Adipocyte (in vitro differentiated cells): ENCODE results near the gene SLC8A1.

Experiments
- DNase-seq: peaks from one replicate; pipeline ENCODE4 v3.0.0-alpha.2; 2015; ENCODE audit warnings: low read depth
- H3K27me3 ChIP-seq: replicated peaks from 2 replicates; pipeline ENCODE4 v1.7.0; 2013; ENCODE audit warnings: mild to moderate bottlenecking, low read length, moderate library complexity; ENCODE audit not compliant: control insufficient read depth, insufficient read depth
- H3K36me3 ChIP-seq: 2 replicates; pipeline ENCODE4 v1.7.0; 2013; ENCODE audit warnings: low read length, mild to moderate bottlenecking, moderate library complexity; ENCODE audit not compliant: control insufficient read depth, insufficient read depth, severe bottlenecking
- H3K4me1 ChIP-seq: 2 replicates; pipeline ENCODE4 v1.7.0; 2013; ENCODE audit warnings: mild to moderate bottlenecking, low read length, moderate library complexity; ENCODE audit not compliant: control insufficient read depth, insufficient read depth
- H3K4me3 ChIP-seq: 2 replicates; pipeline ENCODE4 v1.7.0; 2013; ENCODE audit warnings: mild to moderate bottlenecking, low read length, moderate library complexity
- H3K9ac ChIP-seq: 2 replicates; pipeline ENCODE4 v1.7.0; 2013; ENCODE audit warnings: mild to moderate bottlenecking, low read length, moderate library complexity
- H3K9me3 ChIP-seq: 2 replicates; pipeline ENCODE4 v1.7.0; 2013; ENCODE audit warnings: mild to moderate bottlenecking, low read length, moderate library complexity; ENCODE audit not compliant: control insufficient read depth

The SLC8A1 gene

DNA sequence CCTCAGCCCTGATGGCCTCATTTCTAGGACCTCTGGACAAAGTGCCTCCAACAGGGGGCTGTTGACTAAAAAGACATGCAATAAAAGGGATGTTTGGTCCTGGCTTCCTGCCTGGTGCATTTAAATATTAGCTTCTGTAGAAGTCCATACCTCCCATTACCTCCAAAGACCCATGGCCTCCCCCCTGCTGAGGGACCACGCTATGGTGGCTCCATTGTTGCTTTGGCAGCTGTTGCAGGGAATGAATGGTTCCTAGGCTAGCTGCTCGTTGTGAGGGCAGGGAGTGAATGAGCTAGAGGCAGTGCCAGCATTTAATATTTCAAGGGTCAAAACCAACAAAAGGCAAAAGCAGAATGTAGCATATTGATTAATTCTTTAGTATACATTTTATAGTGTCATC lies 285.9 kb downstream of the SLC8A1 start:
- Histone ChIP-seq H3K36me3 (no peaks in the 10 kb centered on the region), H3K9ac (no peak overlapping the region), H3K27me3 (no peaks in the 10 kb centered on the region), H3K9me3 (no peaks in the 10 kb centered on the region), H3K4me1 (peaks cover 11% of the 10 kb centered on the region), H3K4me3 (no peak overlapping the region)
- DNase-seq, result no peak

- Histone ChIP-seq H3K9ac (no peak overlapping the region), H3K36me3 (no peaks in the 10 kb centered on the region), H3K4me3 (no peak overlapping the region), H3K27me3 (no peaks in the 10 kb centered on the region), H3K9me3 (no peaks in the 10 kb centered on the region), H3K4me1 (peaks cover 11% of the 10 kb centered on the region)
- DNase-seq, result peak; percentile 42
Measured at GRCh38 chr2:40165509-40165844, 286.4 kb downstream of the SLC8A1 start.

DNA sequence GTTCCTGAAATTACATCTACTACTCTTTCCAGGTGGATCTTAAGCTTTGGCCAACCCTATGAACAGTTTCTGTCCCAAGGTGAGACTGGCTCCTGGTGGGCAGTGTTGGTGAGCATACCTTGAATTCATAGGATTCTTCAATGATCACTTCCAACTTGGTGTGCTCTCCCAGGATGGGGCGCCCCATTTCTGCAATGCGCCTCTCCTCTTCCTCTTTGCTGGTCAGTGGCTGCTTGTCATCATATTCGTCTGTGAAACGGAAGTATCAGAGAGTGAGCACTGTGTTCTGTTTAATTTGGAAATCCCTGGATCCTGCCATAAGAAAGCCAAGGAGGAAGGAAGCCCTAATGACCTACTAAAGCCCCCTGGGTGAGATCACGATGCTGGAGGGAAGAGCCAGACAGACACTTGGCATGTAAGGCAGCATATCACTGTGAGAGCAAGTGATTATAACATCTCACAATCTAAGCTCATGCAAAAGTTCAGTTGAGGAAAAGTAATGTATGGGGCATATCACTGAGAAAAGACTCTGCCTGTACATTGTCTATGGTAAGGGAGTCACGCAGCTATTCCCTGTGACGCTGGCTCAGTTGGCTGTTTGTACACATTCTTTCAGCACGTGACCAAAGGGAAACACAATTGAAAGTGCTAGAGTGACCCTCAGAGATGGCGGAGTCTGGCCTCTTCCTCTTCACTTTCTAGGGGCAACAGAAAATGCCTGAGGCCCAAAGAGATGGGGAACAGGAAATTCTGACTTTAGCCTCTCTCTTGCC lies 287.0 kb downstream of the SLC8A1 start:
- H3K9ac ChIP-seq, result no peak overlapping the region
- DNase-seq, result no peak

GRCh38 chr2:40161986-40162385 lies 289.9 kb downstream of the SLC8A1 start:
- Histone ChIP-seq H3K4me1 (peaks cover 11% of the 10 kb centered on the region), H3K4me3 (no peak overlapping the region), H3K9me3 (no peaks in the 10 kb centered on the region), H3K27me3 (no peaks in the 10 kb centered on the region), H3K36me3 (no peaks in the 10 kb centered on the region), H3K9ac (no peak overlapping the region)
- no peak for DNase-seq

More for the DNA sequence above, 287.0 kb downstream of the SLC8A1 start:
- no peaks in the 10 kb centered on the region for H3K9me3 ChIP-seq
- peaks cover 11% of the 10 kb centered on the region for H3K4me1 ChIP-seq
- H3K4me3 ChIP-seq, result peak overlapping the region; percentile 12
- H3K36me3 ChIP-seq, result no peaks in the 10 kb centered on the region
- H3K27me3 ChIP-seq, result no peaks in the 10 kb centered on the region

GRCh38 chr2:40160751-40161218 lies 291.1 kb downstream of the SLC8A1 start:
- DNase-seq, result peak; percentile 67
- H3K9ac ChIP-seq, result no peak overlapping the region
- no peaks in the 10 kb centered on the region for H3K36me3 ChIP-seq
- no peak overlapping the region for H3K4me3 ChIP-seq
- H3K9me3 ChIP-seq, result no peaks in the 10 kb centered on the region
- H3K4me1 ChIP-seq, result peaks cover 10% of the 10 kb centered on the region
- H3K27me3 ChIP-seq, result no peaks in the 10 kb centered on the region

GRCh38 chr2:40159333-40159732 lies 292.6 kb downstream of the SLC8A1 start:
- H3K9me3 ChIP-seq, result no peaks in the 10 kb centered on the region
- no peaks in the 10 kb centered on the region for H3K36me3 ChIP-seq
- H3K4me1 ChIP-seq, result no peaks in the 10 kb centered on the region
- no peak overlapping the region for H3K4me3 ChIP-seq
- no peak for DNase-seq
- H3K27me3 ChIP-seq, result no peaks in the 10 kb centered on the region
- H3K9ac ChIP-seq, result no peak overlapping the region

DNA sequence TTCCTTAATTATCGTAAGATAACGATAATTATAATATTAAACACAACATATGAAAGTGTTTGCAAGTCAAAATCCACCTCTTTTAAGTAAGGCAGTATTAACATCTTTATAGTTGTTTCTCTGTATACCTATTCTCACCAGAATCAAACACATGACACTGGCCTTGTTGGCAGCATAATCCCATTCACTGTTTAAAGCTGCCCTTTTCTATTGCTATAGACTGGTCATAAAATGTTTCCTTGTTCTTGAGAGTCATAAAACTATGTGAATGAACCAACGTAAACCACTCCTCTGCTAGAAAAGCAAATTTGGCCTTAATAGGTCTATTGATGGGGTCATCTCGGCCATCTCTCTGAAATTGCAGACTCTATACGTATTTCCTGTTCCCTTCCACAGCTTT lies 293.1 kb downstream of the SLC8A1 start:
- no peaks in the 10 kb centered on the region for H3K36me3 ChIP-seq
- no peaks in the 10 kb centered on the region for H3K9me3 ChIP-seq
- no peaks in the 10 kb centered on the region for H3K27me3 ChIP-seq
- H3K4me1 ChIP-seq, result no peaks in the 10 kb centered on the region
- no peak for DNase-seq
- no peak overlapping the region for H3K9ac ChIP-seq
- H3K4me3 ChIP-seq, result no peak overlapping the region

DNA sequence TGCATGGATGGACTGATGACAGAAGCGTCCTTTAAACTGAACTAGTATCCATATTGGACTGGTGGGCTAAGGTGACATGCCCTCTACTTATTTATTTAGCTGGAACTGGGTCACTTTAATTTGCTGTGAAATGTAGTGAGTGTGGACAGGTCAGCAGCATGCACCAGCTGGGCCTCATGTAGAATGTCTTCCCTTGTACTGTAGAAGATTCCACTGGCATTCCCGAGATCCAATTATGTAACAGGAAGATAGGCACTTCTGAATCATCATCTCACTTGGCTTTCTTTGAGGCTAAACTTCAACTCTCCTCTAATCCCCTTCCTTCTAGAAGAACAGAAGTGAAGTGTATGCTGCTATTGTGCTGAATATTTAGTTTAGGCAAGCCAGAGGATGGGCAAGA lies 296.2 kb downstream of the SLC8A1 start:
- H3K9me3 ChIP-seq, result no peaks in the 10 kb centered on the region
- H3K4me1 ChIP-seq, result no peaks in the 10 kb centered on the region
- H3K36me3 ChIP-seq, result no peaks in the 10 kb centered on the region
- H3K4me3 ChIP-seq, result no peak overlapping the region
- no peak overlapping the region for H3K9ac ChIP-seq
- no peaks in the 10 kb centered on the region for H3K27me3 ChIP-seq
- no peak for DNase-seq

DNA sequence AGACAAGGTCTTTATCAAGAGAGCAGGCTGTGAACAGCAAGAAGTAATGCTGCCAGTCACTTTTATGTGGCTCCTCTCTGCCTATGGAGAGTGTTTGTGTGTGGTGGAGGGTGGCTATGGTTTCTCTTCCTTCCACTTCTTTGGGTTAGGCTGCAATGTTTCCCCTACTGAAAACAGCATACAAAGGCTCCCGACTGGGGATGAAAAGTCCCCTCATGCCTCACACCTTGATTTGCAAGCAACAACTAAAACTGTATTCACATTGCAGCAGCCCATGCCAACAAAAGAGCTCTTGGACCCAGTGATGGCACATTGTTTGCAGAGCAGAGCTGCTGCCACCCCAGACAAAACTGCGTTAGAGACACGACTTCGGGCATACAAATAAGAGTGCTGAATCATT lies 301.6 kb downstream of the SLC8A1 start:
- Histone ChIP-seq H3K4me1 (no peaks in the 10 kb centered on the region), H3K9ac (no peak overlapping the region), H3K27me3 (no peaks in the 10 kb centered on the region), H3K9me3 (no peaks in the 10 kb centered on the region), H3K4me3 (no peak overlapping the region), H3K36me3 (no peaks in the 10 kb centered on the region)
- DNase-seq, result no peak

DNA sequence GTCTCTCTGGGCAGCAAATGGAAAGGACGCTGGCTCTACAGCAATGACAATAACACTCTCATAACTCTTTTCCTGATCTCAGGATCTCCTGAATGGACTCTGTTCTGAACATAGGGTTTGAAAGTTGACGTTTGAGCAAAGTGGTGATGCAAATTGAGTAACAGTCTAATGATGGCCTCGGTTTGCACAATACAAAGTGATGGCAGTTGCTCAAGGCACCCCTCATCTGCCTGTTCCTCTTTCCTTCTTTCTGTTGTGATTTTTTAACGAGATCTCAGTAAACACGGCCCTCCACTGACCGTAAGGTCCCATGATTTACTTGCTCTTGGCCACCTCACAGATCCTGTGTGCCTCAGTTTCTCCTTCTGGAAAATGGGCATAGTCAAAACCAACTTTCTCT lies 303.6 kb downstream of the SLC8A1 start:
- Histone ChIP-seq H3K36me3 (no peaks in the 10 kb centered on the region), H3K4me3 (no peak overlapping the region), H3K9me3 (no peaks in the 10 kb centered on the region), H3K9ac (no peak overlapping the region), H3K4me1 (no peaks in the 10 kb centered on the region), H3K27me3 (no peaks in the 10 kb centered on the region)
- DNase-seq, result no peak

GRCh38 chr2:40147360-40147759 lies 304.5 kb downstream of the SLC8A1 start:
- H3K9ac ChIP-seq, result no peak overlapping the region

GRCh38 chr2:40144022-40144421 lies 307.9 kb downstream of the SLC8A1 start:
- no peak overlapping the region for H3K9ac ChIP-seq
- H3K4me1 ChIP-seq, result no peaks in the 10 kb centered on the region
- H3K36me3 ChIP-seq, result no peaks in the 10 kb centered on the region
- no peak overlapping the region for H3K4me3 ChIP-seq
- no peaks in the 10 kb centered on the region for H3K9me3 ChIP-seq
- no peak for DNase-seq
- no peaks in the 10 kb centered on the region for H3K27me3 ChIP-seq

More at GRCh38 chr2:40147360-40147759, 304.5 kb downstream of the SLC8A1 start:
- Histone ChIP-seq H3K4me3 (no peak overlapping the region), H3K9me3 (no peaks in the 10 kb centered on the region), H3K36me3 (no peaks in the 10 kb centered on the region), H3K27me3 (no peaks in the 10 kb centered on the region), H3K4me1 (no peaks in the 10 kb centered on the region)
- DNase-seq, result no peak
